ENCODE measurements around the gene KLF15. TPM values are rescaled to one million over a fixed set of nuclear protein-coding genes. Genes with fewer than 3 reads are reported as not detected.

Gene KLF15
- total RNA-seq, 1 donor from 2014 or later, result 44.6 TPM

- DNase-seq (peak; percentile 67), ATAC-seq (peak; percentile 71)
- no peak for TF ChIP-seq CTCF (IDR thresholded peaks at IDR 0.05)
- Histone ChIP-seq H3K36me3 (no peaks in the 10 kb centered on the region), H3K4me3 (no peak overlapping the region), H3K4me1 (peaks cover 10% of the 10 kb centered on the region), H3K27ac (peak overlapping the region; percentile 49), H3K9me3 (no peaks in the 10 kb centered on the region), H3K27me3 (no peaks in the 10 kb centered on the region)
- intact Hi-C loops (cut with DNase I), result no loop called here
Measured at GRCh38 chr3:126373682-126374601, 16.7 kb upstream of the KLF15 start.

- Histone ChIP-seq H3K27me3 (no peaks in the 10 kb centered on the region), H3K4me3 (no peak overlapping the region), H3K9me3 (no peaks in the 10 kb centered on the region), H3K27ac (no peak overlapping the region), H3K36me3 (no peaks in the 10 kb centered on the region), H3K4me1 (peaks cover 10% of the 10 kb centered on the region)
- intact Hi-C loops (cut with DNase I), result no loop called here
- no peak for ATAC-seq
- no peak for TF ChIP-seq CTCF (IDR thresholded peaks at IDR 0.05)
- peak; percentile 48 for DNase-seq
Measured at GRCh38 chr3:126373146-126373613, 16.0 kb upstream of the KLF15 start.

- no peaks in the 10 kb centered on the region for H3K27me3 ChIP-seq
- TF ChIP-seq CTCF (IDR thresholded peaks at IDR 0.05), result no peak
- intact Hi-C loops (cut with DNase I), result no loop called here
- no peaks in the 10 kb centered on the region for H3K36me3 ChIP-seq
- H3K9me3 ChIP-seq, result no peaks in the 10 kb centered on the region
- no peak overlapping the region for H3K27ac ChIP-seq
- no peak for ATAC-seq
- H3K4me1 ChIP-seq, result peaks cover 10% of the 10 kb centered on the region
- no peak overlapping the region for H3K4me3 ChIP-seq
- DNase-seq, result peak; percentile 59
Measured at GRCh38 chr3:126372413-126373145, 15.4 kb upstream of the KLF15 start.

GRCh38 chr3:126371096-126371705, 14.0 kb upstream of the KLF15 start:
- ATAC-seq (no peak), DNase-seq (peak; percentile 51)
- Histone ChIP-seq H3K27me3 (no peaks in the 10 kb centered on the region), H3K27ac (no peak overlapping the region), H3K9me3 (no peaks in the 10 kb centered on the region), H3K36me3 (no peaks in the 10 kb centered on the region), H3K4me3 (no peak overlapping the region), H3K4me1 (peaks cover 10% of the 10 kb centered on the region)
- intact Hi-C loops (cut with DNase I), result no loop called here
- TF ChIP-seq CTCF (IDR thresholded peaks at IDR 0.05), result no peak

GRCh38 chr3:126370606-126371005, 13.4 kb upstream of the KLF15 start:
- Histone ChIP-seq H3K4me3 (no peak overlapping the region), H3K4me1 (peaks cover 7% of the 10 kb centered on the region), H3K36me3 (no peaks in the 10 kb centered on the region), H3K9me3 (no peaks in the 10 kb centered on the region), H3K27ac (no peak overlapping the region), H3K27me3 (no peaks in the 10 kb centered on the region)
- no peak for TF ChIP-seq CTCF (IDR thresholded peaks at IDR 0.05)
- intact Hi-C loops (cut with DNase I), result no loop called here
- DNase-seq (peak; percentile 40), ATAC-seq (no peak)
